HG02763 (cell line): Measurements from ENCODE around the gene PRDM15.

Source experiments
- ATAC-seq: cut with Tn5 transposase; IDR thresholded peaks from one replicate; pipeline ENCODE4 v1.9.1; 2021; ENCODE audit warnings: mild to moderate bottlenecking, moderate library complexity; ENCODE audit not compliant: unreplicated experiment

The PRDM15 gene

DNA sequence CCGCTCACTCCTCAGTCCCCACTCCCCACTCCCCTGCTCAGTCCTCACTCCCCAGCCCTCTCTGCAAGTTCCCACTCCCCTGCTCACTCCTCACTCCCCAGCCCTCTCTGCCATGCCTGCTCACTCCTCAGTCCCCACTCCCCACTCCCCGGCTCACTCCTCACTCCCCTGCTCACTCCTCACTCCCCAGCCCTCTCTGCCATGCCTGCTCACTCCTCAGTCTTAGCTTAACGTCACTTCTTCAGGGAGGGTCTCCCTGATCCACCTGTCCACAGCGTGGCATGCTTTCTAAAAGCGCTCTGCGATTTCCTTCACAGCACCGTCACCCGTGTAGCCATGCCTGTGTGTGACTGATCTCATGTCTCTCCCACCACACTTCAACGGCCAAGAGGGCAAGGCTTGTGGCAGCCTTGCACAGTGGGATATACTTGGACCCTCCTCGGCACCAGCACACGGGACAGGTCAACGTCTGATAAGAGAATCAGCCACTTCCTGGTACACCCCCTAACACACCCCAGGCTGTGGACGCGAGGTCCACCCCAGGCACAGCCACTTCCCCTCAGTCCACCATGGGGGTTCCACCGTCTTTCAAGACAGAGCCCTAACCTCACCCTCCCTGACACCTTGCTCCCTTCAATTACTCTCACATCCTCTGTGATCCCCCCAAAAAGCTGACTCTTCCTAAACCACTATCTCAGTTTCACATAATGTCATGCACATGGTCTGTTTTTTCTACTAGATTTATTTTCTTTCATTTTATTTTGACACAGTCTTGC, 14.0 kb downstream of the PRDM15 start:
- ATAC-seq = peak; percentile 44

DNA sequence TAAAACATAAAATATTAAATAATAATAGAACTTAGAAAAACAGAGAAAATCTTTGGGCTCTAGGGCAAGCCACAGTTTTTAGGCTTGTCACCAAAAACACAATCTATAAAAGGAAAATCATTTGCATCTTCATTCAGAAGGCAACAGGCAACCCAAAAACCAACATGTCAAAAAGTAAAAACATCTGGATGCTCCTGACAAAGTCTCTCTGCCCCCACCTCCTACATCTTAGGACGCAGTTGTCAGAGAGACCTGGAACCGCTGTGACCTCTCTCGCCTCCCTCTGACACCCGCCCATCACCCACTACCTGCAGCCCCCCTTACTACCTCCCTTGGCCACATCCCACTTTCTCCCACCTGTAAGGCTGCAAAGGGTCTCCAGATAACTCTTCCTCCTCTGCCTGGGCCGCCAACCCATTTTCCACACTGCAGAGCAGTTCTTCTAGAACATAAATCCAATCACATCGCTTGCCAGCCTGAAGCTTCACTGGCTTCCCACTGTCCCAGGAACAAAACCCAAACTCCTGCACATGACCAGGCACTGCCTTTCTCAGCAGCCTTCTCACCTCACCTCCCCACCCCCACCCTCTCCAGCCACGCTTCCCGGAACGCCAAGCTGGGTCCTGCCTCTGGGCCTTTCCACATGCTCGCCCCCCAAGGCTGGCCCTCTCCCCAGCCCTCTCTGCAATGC, 14.7 kb downstream of the PRDM15 start:
- no peak for ATAC-seq

DNA sequence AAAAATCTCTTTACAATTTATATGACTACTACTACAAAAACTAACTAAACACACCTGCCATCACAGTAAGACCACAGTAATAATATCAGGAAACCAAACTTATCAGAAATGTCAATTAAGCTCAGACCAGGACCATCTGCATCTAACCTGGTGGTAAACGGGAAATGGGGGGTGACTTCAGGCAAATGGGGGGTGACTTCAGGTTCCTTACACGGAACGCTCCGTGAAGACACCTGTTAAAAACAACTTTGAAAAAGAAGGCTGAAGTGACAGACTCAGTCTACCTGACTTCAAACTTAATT, 15.8 kb downstream of the PRDM15 start:
- no peak for ATAC-seq

DNA sequence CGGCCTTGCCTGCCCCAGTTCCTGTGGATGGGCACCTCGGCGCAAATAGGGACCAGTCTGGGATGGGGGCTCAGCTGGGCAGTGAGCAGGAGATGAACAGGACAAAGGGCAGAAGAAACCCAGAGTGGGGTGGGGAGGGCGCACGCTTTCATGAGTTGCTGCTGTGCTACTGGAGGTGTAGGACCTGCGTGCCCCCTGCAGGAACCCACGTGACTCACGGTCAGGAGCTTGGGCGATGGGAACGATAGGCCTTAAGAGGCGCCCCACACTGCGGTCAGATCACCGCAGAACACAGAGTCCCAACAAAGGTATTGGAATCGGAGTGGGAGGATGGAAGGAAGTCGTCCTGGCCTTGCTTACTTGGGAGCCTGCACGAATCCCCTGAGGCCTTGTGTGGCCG, 17.2 kb downstream of the PRDM15 start:
- no peak for ATAC-seq

DNA sequence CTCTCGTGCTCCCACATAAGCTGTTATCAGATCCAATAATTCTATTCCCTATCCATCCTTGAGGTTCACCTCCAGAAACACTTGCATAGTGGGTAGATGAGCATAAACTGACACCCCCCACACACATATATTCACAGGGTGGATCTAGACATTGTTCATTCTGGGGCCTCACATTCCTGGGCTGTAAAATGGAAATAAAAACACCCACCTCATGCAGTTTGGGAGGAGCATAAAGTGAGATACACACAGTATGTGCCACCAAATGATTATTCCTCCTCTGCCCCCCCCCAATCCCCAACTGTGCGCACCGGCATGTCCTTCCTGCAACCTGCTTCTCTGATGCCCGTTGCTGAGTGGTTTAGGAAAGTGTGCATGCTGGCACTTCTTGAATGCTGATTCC, 17.9 kb downstream of the PRDM15 start:
- ATAC-seq = no peak

DNA sequence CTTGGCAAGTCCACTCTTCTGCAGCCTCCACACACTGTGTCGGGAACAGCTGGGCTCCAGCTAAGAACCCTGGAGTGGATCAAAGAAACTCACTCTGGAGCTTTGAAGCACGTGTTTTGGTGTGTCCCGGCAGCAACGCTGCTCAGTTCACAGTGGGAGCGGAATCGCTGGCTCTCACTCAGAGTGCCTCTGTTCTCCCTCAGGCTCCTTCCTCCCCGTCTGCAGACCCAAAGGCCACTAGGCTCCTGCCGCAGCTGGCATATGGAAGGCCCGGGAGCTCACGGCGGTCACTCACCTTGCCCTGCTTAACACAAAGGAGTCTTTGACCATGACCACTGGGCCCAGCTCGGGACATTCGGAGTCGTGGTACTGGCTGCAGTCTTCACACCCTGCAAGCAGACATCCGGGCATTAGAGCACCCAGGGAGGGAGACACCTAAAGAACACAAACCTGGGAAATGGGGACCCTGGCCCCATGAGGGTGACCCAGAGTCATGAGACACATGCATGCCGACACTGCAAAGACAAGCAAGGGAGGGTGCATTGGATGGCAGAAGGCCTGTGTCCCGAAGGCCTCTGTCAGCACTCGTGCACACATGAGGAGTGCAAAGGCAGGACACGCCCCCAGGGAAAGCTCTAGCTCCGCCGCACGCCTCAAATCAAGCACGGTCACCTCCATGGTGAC, 19.7 kb downstream of the PRDM15 start:
- ATAC-seq = no peak

DNA sequence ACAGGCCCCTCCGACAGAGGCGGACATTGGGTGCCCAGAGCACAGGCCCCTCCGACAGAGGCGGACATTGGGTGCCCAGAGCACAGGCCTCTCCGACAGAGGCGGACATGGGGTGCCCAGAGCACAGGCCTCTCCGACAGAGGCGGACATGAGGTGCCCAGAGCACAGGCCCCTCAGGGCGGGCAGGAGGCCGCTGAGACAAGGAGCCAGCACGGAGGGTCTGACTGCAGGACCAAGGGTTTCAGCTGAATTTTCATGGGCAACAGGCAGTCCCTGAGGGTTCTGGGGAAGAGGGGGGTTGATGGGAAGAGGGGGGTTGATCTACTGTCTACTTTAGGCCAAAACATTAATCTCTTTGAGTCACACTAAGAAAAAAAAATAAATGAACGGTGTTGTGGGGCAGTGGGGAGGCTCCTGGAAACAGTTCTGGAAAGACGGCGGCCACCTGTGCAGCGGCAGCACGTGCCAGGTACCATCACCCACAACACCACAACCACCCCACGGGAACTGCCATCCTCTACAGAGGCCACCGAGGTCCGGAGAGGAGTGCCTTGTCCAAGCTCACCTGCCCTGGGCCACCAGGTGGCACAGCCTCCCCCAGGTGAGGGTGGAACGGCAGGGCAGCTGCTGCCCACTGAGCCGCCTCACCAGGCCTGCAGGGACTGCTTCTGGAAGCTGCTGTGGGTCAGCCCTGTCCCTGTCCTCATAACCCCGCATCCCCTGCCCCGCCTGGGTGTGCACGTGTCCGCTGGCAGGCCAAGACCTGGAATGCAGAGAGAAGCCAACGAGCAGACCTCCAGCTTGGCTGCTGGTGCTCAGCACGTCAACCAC, 20.5 kb downstream of the PRDM15 start:
- no peak for ATAC-seq

DNA sequence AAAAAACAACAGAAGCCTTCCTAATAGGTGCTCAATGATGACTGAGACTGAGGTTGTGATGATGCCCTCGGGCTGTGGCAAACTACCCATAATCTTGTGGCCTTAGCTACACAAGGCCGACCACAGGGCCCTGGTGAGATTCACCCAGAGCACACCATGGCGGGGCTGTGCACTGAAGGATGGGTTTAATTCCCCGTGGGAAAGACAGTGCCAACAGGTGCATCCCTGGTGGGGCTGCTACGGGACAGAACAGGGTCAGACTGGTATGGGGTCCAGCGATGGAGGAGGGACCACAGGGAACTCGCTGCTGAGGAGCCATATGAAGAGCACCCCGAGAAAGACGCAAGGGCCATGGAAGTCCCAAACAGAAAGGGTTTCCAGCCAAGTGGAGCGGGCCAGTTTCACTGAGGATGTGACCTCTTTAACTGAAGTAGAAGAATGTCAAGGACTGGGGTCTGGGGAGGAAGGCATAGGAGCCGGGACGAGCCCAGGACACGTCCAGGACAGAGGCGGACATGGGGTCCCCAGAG, 21.3 kb downstream of the PRDM15 start:
- ATAC-seq = no peak

DNA sequence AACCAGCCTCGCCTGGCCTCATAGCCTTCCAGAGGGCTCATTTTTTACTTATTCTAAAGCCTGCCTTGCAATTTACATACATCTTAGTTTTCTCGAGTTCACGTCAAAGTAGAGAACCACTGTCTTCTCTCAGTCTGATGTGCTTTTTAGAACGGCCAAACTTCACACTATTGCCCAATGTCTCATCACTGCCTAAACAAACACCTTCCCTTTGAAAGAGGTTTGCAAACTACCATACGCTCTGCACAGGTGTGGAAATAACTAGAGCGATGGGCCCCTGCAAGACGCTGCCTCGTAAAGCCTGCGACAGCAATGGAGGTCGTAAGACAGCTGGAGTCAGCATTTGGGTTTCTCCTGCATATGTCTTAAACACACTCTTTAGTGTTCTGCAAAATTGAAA, 22.6 kb downstream of the PRDM15 start:
- no peak for ATAC-seq

DNA sequence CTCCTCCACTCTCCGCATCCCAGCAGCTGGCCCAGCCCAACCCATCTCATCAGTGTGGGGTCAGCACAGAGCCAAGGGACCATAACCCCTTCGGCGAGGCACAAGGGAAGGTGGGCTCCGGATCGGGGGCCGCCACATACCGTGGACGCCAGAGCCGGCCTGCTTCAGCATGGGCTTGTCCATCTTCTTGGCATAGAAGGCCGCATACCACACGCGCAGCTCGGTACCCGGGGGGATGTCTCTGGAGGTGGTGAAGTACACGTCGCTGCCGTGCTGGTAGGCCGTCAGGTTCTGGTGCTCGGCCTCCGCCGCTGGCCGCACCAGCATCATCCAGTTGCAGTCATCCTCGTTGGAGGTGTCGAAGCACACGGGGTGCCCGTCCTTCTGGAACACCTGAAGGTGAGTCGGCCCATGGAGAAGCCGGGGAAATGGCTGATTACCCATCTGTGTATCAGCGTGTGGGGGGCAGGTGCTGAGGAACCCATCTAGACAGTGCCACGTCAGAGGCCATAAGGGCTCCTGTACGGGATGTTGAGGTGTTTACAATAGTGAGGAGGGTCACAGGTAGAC, 24.6 kb downstream of the PRDM15 start:
- ATAC-seq = no peak

DNA sequence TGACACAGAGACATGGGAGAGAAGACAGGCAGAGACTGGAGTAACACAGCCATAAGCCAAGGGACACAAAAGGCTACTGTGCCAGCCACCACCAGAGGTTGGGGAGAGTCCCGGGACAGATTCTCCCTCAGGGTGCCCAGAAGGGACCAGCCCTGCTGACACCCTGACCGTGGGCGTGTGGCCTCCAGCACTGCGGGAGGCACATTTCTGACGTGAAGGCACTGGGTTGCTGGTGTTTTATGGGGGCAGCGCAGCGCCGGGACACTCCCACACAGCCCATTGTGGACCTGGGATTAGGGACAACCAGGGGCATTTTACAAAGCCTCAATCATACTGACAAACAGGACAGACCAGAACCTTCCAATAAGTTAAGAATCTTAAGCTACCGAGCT, 26.2 kb downstream of the PRDM15 start:
- no peak for ATAC-seq

DNA sequence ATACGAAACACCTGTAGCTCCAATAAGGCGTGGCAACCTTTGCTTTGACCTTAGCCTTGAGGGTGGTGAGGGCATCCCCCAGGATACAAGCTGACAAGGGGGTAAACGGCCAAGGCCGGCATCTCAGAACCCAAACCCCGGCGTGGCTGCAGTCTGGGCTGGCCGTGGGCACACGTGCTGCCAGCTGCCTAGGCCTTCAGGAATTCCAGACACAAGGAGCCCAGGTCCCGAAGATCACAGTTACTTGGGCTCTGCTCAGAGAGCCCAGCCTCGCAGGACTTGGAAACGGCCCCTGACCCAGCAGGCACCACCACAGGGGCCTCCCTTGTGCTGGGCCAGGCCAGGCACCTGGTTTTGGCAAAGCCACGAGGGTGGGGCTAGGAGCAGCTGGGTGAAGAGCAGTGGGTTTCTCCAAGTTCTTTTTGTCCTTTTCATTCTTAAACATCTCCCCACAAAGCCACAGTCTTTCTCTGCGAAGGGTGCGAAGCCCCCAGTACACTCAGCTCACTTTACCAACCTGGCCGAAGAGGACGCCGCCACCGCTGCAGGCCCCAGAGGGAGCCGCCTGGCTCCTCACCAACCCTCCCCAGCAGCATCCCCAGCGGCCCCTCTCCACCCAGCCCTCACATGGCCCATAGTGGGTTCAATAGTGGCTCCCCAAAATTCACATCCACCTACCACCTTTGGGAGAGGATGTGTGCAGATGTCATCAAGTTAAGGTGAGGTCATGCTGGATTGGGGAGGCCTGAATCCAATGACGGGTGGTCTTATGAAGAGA, 26.8 kb downstream of the PRDM15 start:
- no peak for ATAC-seq

DNA sequence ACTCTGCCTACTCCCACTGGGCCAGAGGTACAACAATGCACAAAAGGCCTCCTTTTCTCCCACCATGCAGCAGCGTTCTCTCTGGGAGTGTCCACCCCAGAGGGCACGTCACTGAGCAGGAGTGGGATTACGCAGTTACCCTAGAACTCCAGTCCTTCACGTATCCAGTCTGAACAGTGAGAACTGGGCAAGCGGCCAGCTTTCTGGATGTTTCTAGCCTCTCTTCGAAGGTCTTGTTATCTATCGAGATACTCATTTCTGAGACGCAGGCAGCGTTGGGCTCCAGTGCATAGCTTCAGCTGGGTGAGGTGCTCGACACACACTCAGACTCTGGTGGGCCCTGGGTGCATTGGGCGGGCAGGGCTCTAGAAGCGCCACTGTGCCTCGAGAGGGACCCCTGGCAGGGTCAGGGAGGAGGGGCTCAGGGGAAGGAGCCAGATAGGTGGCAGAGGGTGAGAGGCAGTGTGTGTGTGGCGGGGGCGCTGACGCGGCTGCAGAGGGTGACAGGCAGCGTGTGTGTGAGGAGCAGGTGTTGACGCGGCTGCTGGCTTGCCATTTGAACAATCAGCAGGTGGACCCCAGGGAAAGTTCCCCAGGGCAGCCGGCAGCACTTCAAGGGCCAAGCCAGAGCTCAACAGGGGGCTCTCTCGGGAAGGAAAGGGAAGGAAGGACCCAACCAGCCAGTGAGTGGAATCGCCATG, 27.9 kb downstream of the PRDM15 start:
- no peak for ATAC-seq

DNA sequence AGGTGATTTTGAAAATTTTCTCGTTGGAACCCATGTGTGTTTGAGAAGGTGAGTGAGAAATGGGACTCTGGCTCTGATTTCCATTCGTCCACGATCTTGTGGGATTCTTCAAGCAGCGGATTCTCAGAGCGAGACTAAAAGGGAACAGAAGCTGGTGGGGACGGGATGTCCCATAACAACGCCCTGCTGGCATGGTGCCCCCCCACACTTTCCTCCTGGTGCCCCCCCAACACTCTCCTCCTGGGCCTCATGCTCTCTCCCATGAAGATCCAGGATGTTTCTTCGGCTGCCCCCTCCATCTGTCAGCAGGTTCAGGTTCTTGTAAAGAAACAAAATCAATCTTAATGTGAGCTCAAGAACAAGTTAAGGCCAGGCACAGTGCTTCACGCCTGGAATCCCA, 29.1 kb downstream of the PRDM15 start:
- no peak for ATAC-seq

DNA sequence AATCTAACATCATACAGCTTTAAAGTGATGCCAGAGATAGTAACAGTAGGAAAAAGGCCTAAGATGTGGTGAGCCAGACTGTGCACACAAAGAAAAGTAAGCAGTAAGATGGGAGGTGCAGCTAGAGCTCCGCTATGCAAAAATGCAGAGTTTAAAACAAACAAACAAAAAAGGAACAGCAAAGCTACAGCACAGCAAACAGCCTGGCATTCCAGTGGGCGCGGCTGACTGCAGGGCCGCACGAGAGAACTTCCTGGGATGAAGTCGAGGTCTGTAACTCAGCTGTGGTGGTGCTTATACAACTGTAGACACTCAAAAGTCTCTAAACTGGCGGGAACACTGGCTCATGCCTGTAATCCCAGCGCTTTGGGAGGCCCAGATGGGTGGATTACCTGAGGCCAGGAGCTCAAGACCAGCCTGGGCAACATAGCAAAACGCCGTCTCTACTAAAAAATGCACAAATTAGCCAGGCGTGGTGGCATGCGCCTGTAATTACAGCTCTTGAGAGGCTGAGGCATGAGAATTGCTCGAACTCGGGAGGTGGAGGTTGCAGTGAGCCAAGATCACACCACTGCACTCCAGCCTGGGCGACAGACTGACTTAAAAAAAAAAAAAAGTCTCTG, 30.1 kb downstream of the PRDM15 start:
- ATAC-seq = no peak

DNA sequence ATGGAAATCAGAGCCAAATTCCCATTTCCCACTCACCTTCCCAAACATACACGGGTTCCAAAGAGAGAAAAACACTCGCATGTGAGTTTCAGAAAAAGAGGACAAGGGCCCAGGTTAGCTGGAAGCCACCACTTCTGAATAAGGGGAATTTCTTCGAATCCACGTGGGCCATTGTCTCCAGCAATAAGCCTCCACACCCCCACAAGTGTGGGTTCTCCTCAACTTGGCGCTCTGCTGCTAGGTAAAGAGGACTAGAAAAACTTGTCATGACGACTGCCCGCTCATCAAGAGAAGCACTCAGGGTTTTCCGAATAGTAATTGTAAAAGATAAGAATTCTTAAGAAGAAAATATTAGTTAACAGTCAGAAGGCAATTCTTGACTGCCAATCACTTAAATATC, 30.6 kb downstream of the PRDM15 start:
- ATAC-seq = no peak

DNA sequence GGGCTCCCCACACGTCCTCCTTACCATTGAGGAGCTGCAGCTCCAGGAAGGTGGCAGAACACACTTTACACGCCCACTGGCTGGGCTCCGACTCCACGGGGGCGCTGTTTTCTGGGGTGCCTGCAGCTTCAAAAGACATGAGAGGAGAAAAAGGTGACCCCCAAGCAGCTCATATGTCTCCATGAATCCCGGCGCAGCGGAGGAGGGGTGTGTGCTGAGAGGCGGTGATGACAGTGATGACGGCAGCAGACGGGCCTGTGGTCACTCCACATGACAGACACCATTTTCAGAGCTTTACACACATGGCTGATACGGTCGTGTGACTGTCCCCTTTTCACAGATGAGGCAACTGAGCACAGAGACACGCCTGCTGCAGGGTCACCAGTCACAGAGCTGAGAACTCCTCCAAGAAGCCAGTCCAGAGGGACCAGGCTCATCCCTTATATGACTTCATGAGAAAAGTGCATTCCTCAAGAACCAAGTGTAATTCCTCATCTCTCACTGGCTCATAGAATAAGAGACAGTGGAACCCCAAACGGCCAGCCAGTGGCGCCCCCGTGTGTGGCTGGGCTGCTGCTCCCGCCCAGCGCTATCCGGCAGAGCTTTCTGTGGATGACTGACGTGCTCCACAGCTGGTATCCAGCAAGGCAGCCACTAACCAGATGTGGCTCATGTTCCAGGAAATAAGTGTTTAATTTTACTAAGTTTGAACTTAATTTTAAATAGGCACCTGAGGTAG, 31.9 kb downstream of the PRDM15 start:
- no peak for ATAC-seq

DNA sequence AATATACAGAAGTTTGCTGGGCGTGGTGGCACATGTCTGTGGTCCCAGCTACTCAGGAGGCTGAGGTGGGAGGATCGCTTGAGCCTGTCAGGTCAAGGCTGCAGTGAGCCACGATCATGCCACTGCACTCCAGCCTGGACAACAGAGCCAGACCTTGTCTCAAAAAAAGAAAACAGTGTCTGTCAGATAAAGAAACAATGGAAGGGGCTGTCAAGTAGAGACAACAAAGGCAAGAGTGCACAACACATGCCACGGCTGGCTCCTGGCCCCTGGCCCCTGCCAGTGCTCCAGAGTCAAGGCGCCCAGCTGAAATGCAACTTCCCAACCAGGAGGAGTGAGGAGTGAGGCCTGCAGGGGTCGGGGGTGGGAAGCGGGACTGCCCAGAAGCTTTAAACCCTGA, 32.6 kb downstream of the PRDM15 start:
- ATAC-seq = no peak

DNA sequence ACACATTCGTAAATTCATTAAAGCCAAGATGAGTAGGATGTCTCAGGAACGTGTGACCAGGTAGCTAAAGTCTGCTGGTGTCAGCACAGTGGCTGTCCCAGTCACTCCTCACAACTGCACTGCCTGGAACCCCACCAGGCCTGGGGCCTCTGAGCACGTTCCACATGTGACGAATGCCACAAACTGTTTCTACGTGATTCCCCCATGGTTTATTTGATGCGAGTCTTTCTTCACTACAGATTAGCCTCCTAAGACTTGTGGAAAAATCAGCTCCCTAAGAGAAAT, 33.2 kb downstream of the PRDM15 start:
- no peak for ATAC-seq
